ENCODE data around the gene PPFIBP1.

DNA sequence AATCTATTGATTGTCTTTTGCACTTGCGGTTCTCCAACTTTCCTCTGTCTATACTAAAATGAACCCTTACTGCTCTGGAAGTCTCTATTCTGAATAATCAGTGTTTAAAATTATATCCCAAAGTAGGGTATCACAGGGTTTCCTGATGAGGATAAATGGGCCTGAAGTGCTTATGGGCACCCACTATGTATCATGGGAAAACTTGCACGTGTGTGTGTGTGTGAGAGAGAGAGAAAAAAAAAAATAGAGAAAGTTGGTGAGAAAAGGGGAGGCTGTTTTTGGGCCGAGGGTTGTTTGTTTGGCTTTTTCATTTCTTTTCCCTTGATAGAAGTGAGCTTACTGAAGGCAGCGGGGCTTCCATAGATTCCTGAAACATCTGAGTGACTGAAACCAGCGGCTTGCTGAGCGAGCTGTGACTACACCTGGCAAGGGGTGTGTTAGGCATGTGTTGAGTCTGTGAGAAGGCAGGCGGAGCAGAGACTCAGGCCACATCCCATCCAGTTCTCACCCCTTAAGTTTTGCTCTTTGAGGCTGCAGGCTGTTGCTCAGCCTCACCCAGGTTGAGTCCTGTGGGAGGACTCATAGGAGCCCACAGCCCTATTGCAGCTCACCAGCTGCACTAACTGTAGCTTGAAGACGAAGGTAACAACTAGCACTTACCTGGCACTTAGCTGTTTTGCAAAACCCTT, 17.2 kb downstream of the PPFIBP1 start:
- TF ChIP-seq, protein P1, sequence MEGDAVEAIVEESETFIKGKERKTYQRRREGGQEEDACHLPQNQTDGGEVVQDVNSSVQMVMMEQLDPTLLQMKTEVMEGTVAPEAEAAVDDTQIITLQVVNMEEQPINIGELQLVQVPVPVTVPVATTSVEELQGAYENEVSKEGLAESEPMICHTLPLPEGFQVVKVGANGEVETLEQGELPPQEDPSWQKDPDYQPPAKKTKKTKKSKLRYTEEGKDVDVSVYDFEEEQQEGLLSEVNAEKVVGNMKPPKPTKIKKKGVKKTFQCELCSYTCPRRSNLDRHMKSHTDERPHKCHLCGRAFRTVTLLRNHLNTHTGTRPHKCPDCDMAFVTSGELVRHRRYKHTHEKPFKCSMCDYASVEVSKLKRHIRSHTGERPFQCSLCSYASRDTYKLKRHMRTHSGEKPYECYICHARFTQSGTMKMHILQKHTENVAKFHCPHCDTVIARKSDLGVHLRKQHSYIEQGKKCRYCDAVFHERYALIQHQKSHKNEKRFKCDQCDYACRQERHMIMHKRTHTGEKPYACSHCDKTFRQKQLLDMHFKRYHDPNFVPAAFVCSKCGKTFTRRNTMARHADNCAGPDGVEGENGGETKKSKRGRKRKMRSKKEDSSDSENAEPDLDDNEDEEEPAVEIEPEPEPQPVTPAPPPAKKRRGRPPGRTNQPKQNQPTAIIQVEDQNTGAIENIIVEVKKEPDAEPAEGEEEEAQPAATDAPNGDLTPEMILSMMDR (conservative IDR thresholded peaks at IDR 0.05; ENCODE audit: low read depth, low read length), result no peak
- TF ChIP-seq MAZ (IDR thresholded peaks at IDR 0.05; ENCODE audit: borderline replicate concordance, low read depth, low read length) (no peak), POLR2A (IDR thresholded peaks at IDR 0.05; ENCODE audit: low read depth, low read length) (no peak), MAFK (IDR thresholded peaks at IDR 0.05; ENCODE audit: low read depth, low read length) (no peak), RFX5 (IDR thresholded peaks at IDR 0.05; ENCODE audit: low read depth, low read length) (no peak)
- TF ChIP-seq, protein P2, sequence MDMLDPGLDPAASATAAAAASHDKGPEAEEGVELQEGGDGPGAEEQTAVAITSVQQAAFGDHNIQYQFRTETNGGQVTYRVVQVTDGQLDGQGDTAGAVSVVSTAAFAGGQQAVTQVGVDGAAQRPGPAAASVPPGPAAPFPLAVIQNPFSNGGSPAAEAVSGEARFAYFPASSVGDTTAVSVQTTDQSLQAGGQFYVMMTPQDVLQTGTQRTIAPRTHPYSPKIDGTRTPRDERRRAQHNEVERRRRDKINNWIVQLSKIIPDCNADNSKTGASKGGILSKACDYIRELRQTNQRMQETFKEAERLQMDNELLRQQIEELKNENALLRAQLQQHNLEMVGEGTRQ (IDR thresholded peaks at IDR 0.05; ENCODE audit: low read depth, low read length), result no peak

Measured in IMR-90 (cell line).